ENCODE data around the gene CCDC195. TPM values are rescaled to one million over a fixed set of nuclear protein-coding genes. Genes with fewer than 3 reads are reported as not detected.

Gene CCDC195
- total and polyA plus RNA-seq, 2 experiments from 2014 or later: not detected

DNA sequence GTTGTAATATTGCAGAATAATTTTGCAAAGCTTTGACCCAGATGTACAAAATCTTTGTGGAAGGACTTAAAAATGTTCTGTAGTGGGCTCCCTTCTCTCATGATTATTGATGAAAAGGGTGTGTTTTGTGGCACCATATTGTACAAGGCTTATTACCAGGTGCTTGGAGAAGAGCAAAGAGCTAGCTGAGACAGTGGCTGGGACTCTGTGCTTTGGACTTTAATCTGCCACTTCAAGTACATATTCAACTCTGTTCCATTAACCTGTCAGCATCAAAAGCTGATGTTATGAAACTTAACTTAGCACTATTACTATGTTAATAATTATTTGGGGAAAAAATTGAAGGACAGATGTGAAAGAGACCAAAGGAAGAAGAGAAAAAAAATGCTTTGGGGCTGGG is 31.0 kb downstream of the CCDC195 start:
- no peak overlapping the region for H3K4me3 ChIP-seq
- no peaks in the 10 kb centered on the region for H3K36me3 ChIP-seq (ENCODE audit: low read depth)
- in situ Hi-C loops (cut with MboI): no loop called here
- TF ChIP-seq EZH2phosphoT487 (IDR thresholded peaks at IDR 0.05; ENCODE audit: insufficient read depth, low read depth): no peak
- TF ChIP-seq EZH2 (IDR thresholded peaks at IDR 0.05; ENCODE audit: insufficient read depth, poor library complexity, severe bottlenecking): no peak
- DNase-seq: no peak
- no peaks in the 10 kb centered on the region for H3F3A ChIP-seq (ENCODE audit: insufficient read depth)
- no peaks in the 10 kb centered on the region for H3K9me3 ChIP-seq (ENCODE audit: low read depth)
- H2AFZ ChIP-seq: no peak overlapping the region
- H3K79me2 ChIP-seq (ENCODE audit: insufficient read depth): no peaks in the 10 kb centered on the region
- H4K20me1 ChIP-seq (ENCODE audit: insufficient read depth): no peaks in the 10 kb centered on the region
- no peak overlapping the region for H3K27ac ChIP-seq
- no peak overlapping the region for H3K9ac ChIP-seq
- no peaks in the 10 kb centered on the region for H3K9me2 ChIP-seq (ENCODE audit: insufficient read depth)
- H3K4me1 ChIP-seq (ENCODE audit: insufficient read depth): no peaks in the 10 kb centered on the region
- H3K4me2 ChIP-seq (ENCODE audit: unreplicated experiment): no peak overlapping the region
- H3K27me3 ChIP-seq (replicated peaks; ENCODE audit: insufficient read depth): no peaks in the 10 kb centered on the region

DNA sequence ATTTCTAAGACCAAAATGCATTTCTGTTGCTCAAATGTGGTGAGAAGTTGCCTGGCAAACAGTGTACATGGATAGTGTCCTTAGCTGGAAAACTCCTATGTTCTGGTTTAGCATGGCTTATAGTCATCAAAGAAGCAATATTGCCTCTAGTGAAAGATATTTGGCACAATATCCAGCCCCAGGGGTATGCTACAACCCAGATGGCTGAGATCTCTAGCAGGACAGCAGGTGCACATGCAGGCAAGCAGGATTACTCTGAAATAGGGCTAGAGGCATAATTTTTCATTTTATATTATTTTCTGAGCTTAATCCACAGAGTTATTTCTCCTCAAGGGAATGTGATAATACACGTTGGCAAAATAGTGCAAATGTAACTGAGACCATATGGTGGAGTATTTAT is 34.0 kb downstream of the CCDC195 start:
- H3K4me1 ChIP-seq (ENCODE audit: insufficient read depth): peaks cover 19% of the 10 kb centered on the region
- DNase-seq: no peak
- H3K9me2 ChIP-seq (ENCODE audit: insufficient read depth): no peaks in the 10 kb centered on the region

GRCh38 chr2:224671731-224672130 is 44.4 kb downstream of the CCDC195 start:
- Histone ChIP-seq H3K9me2 (ENCODE audit: insufficient read depth) (no peaks in the 10 kb centered on the region), H3K27ac (no peak overlapping the region), H3K4me2 (ENCODE audit: unreplicated experiment) (no peak overlapping the region), H3K9ac (no peak overlapping the region), H2AFZ (no peak overlapping the region), H3K79me2 (ENCODE audit: insufficient read depth) (no peaks in the 10 kb centered on the region), H3K36me3 (ENCODE audit: low read depth) (no peaks in the 10 kb centered on the region), H3K4me1 (ENCODE audit: insufficient read depth) (no peaks in the 10 kb centered on the region), H4K20me1 (ENCODE audit: insufficient read depth) (no peaks in the 10 kb centered on the region), H3K9me3 (ENCODE audit: low read depth) (no peaks in the 10 kb centered on the region), H3K4me3 (no peak overlapping the region), H3K27me3 (replicated peaks; ENCODE audit: insufficient read depth) (no peaks in the 10 kb centered on the region), H3F3A (ENCODE audit: insufficient read depth) (no peaks in the 10 kb centered on the region)
- DNase-seq: no peak
- TF ChIP-seq EZH2 (IDR thresholded peaks at IDR 0.05; ENCODE audit: insufficient read depth, poor library complexity, severe bottlenecking) (no peak), EZH2phosphoT487 (IDR thresholded peaks at IDR 0.05; ENCODE audit: insufficient read depth, low read depth) (no peak)
- WGBS, 2 experiments (ENCODE audit: low coverage in 1 of 2, low lambda C conversion rate in 2 of 2, missing lambda C conversion rate in 2 of 2): 29 to 32% methylated on average over 1 of the region's 1 CpG
- in situ Hi-C loops (cut with MboI): no loop called here

More for the DNA sequence above, 34.0 kb downstream of the CCDC195 start:
- no peaks in the 10 kb centered on the region for H3K9me3 ChIP-seq (ENCODE audit: low read depth)
- in situ Hi-C loops (cut with MboI): no loop called here
- H3F3A ChIP-seq (ENCODE audit: insufficient read depth): peaks cover 20% of the 10 kb centered on the region
- 8 to 10% methylated on average over 1 of the region's 1 CpG for WGBS, 2 experiments (ENCODE audit: low coverage in 1 of 2, low lambda C conversion rate in 2 of 2, missing lambda C conversion rate in 2 of 2)
- TF ChIP-seq EZH2 (IDR thresholded peaks at IDR 0.05; ENCODE audit: insufficient read depth, poor library complexity, severe bottlenecking): no peak
- TF ChIP-seq EZH2phosphoT487 (IDR thresholded peaks at IDR 0.05; ENCODE audit: insufficient read depth, low read depth): no peak
- H3K4me3 ChIP-seq: no peak overlapping the region
- no peak overlapping the region for H2AFZ ChIP-seq
- no peak overlapping the region for H3K9ac ChIP-seq
- H3K4me2 ChIP-seq (ENCODE audit: unreplicated experiment): no peak overlapping the region
- no peaks in the 10 kb centered on the region for H3K27me3 ChIP-seq (replicated peaks; ENCODE audit: insufficient read depth)
- H3K79me2 ChIP-seq (ENCODE audit: insufficient read depth): no peaks in the 10 kb centered on the region
- H3K36me3 ChIP-seq (ENCODE audit: low read depth): no peaks in the 10 kb centered on the region
- H4K20me1 ChIP-seq (ENCODE audit: insufficient read depth): no peaks in the 10 kb centered on the region
- H3K27ac ChIP-seq: no peak overlapping the region

DNA sequence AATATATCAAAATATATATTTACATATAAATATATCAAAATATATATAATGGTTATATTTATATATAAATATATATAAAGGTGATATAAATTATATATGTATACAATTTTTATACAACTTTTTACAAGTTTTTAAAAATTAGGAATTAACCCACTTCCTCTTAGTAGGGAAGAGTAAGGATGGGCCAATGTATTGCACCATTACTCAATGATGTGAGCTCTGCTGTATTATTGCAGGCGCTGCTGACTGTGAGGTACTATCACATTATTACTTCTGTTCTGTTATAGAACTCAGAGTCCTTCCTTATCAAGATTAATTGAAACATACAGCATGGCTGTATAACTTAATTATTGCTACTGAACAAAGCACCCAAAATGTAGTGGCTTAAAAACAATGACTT is 46.0 kb downstream of the CCDC195 start:
- no peak overlapping the region for H3K27ac ChIP-seq
- WGBS, 2 experiments (ENCODE audit: low coverage in 1 of 2, low lambda C conversion rate in 2 of 2, missing lambda C conversion rate in 2 of 2): 96 to 100% methylated on average over 1 of the region's 1 CpG
- TF ChIP-seq EZH2phosphoT487 (IDR thresholded peaks at IDR 0.05; ENCODE audit: insufficient read depth, low read depth): no peak
- no peak for TF ChIP-seq EZH2 (IDR thresholded peaks at IDR 0.05; ENCODE audit: insufficient read depth, poor library complexity, severe bottlenecking)

DNA sequence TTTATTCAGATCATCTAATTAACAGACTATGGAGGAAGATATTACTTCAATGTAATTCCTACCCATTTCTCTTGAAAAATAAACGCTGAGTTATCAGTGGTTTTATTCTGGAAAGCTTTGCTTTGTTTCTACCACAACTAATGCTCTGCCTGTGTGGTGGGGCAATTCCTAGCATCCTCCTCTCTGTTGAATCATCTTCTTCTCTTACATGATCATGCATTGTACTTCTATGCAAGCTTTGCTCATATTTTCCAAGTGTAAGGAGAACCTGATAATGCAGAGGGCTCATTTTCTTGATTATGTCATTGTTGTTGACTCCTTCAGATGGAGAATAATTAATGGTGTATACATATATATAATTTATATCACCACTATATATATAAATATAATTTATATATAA is 46.7 kb downstream of the CCDC195 start:
- TF ChIP-seq EZH2 (IDR thresholded peaks at IDR 0.05; ENCODE audit: insufficient read depth, poor library complexity, severe bottlenecking) (no peak), EZH2phosphoT487 (IDR thresholded peaks at IDR 0.05; ENCODE audit: insufficient read depth, low read depth) (no peak)
- Histone ChIP-seq H3K4me3 (no peak overlapping the region), H3K9me3 (ENCODE audit: low read depth) (no peaks in the 10 kb centered on the region), H3K4me2 (ENCODE audit: unreplicated experiment) (no peak overlapping the region), H3K27ac (no peak overlapping the region), H3K36me3 (ENCODE audit: low read depth) (no peaks in the 10 kb centered on the region), H3K27me3 (replicated peaks; ENCODE audit: insufficient read depth) (no peaks in the 10 kb centered on the region), H4K20me1 (ENCODE audit: insufficient read depth) (no peaks in the 10 kb centered on the region), H3K9ac (no peak overlapping the region), H2AFZ (no peak overlapping the region), H3K79me2 (ENCODE audit: insufficient read depth) (no peaks in the 10 kb centered on the region), H3F3A (ENCODE audit: insufficient read depth) (no peaks in the 10 kb centered on the region), H3K9me2 (ENCODE audit: insufficient read depth) (no peaks in the 10 kb centered on the region), H3K4me1 (ENCODE audit: insufficient read depth) (no peaks in the 10 kb centered on the region)
- in situ Hi-C loops (cut with MboI): no loop called here
- peak; percentile 65 for DNase-seq
- 87 to 90% methylated on average over 1 of the region's 1 CpG for WGBS, 2 experiments (ENCODE audit: low coverage in 1 of 2, low lambda C conversion rate in 2 of 2, missing lambda C conversion rate in 2 of 2)

More for the DNA sequence above, 46.0 kb downstream of the CCDC195 start:
- in situ Hi-C loops (cut with MboI): no loop called here
- H3K36me3 ChIP-seq (ENCODE audit: low read depth): no peaks in the 10 kb centered on the region
- no peak overlapping the region for H3K4me3 ChIP-seq
- no peak overlapping the region for H3K4me2 ChIP-seq (ENCODE audit: unreplicated experiment)
- no peaks in the 10 kb centered on the region for H3F3A ChIP-seq (ENCODE audit: insufficient read depth)
- H3K9me3 ChIP-seq (ENCODE audit: low read depth): no peaks in the 10 kb centered on the region
- H3K9ac ChIP-seq: no peak overlapping the region
- H3K4me1 ChIP-seq (ENCODE audit: insufficient read depth): no peaks in the 10 kb centered on the region
- no peak for DNase-seq
- no peaks in the 10 kb centered on the region for H3K27me3 ChIP-seq (replicated peaks; ENCODE audit: insufficient read depth)
- H4K20me1 ChIP-seq (ENCODE audit: insufficient read depth): no peaks in the 10 kb centered on the region
- no peak overlapping the region for H2AFZ ChIP-seq
- H3K9me2 ChIP-seq (ENCODE audit: insufficient read depth): no peaks in the 10 kb centered on the region
- H3K79me2 ChIP-seq (ENCODE audit: insufficient read depth): no peaks in the 10 kb centered on the region
